Activated CD8-positive, alpha-beta memory T cell treated with anti-CD3 and anti-CD28 coated beads, Interleukin-2, amount 10 ng/mL, durations not matched to agents 7 days and 5 days (primary cell): ENCODE data around the gene TBC1D8B. TPM values are rescaled to one million over a fixed set of nuclear protein-coding genes. Genes with fewer than 3 reads are reported as not detected.

Experiments used
- ATAC-seq: fragments of 150-1000 bp; cut with Tn5 transposase; one replicate; pipeline ENCODE4 v1.10.0; 2021; ENCODE audit warnings: moderate library complexity
- CTCF ChIA-PET: fragments of 350-600 bp; sonication (Branson Sonifier 250); formaldehyde crosslinking; loops from one replicate; lab custom pipeline; 2021; ENCODE audit warnings: antibody characterized with exemption; lab: Charles Lee
- DNase-seq: peaks from one replicate; pipeline ENCODE4 v3.0.0-alpha.2; 2020
- H3K27ac Mint-ChIP-seq: one replicate; pipeline ENCODE4 v1.8.0; 2021; ENCODE audit warnings: mild to moderate bottlenecking, mixed read lengths
- H3K27me3 Mint-ChIP-seq: one replicate; pipeline ENCODE4 v1.8.0; 2021; ENCODE audit warnings: mixed read lengths
- H3K36me3 Mint-ChIP-seq: one replicate; pipeline ENCODE4 v1.8.0; 2021; ENCODE audit warnings: mild to moderate bottlenecking, mixed read lengths
- H3K4me1 Mint-ChIP-seq: one replicate; pipeline ENCODE4 v1.8.0; 2021; ENCODE audit warnings: mixed read lengths
- H3K4me3 Mint-ChIP-seq: one replicate; pipeline ENCODE4 v1.8.0; 2021; ENCODE audit warnings: mild to moderate bottlenecking, moderate library complexity, mixed read lengths
- H3K9me3 Mint-ChIP-seq: one replicate; pipeline ENCODE4 v1.8.0; 2022; ENCODE audit warnings: low read depth, mixed read lengths
- total RNA-seq, 2 experiments: library from RNA; stranded (reverse); gene quantifications; one replicate each; pipeline ENCODE4 v1.2.3, GENCODE V29; 2021

The TBC1D8B gene
- total RNA-seq, 2 experiments from 2014 or later = 1.7 to 2.2 TPM

- CTCF ChIA-PET = interaction anchor here (2.0 kb wide), 1 partner anchor 9 kb away, joined by 6 read pairs; no protein-coding TSS in a partner anchor
- no peak for ATAC-seq
- Mint-ChIP-seq H3K4me3 (no peak overlapping the region), H3K9me3 (no peaks in the 10 kb centered on the region), H3K27me3 (no peaks in the 10 kb centered on the region), H3K27ac (no peak overlapping the region), H3K4me1 (no peaks in the 10 kb centered on the region), H3K36me3 (no peaks in the 10 kb centered on the region)
- no peak for DNase-seq
These were observed 100.2 kb downstream of the TBC1D8B start for GRCh38 chrX:106902684-106903083.

GRCh38 chrX:106903291-106903824 lies 100.9 kb downstream of the TBC1D8B start, which contains the start of gene RIPPLY1:
Gene RIPPLY1, minus strand, starts transcription at chrX:106903341. Its CDS starts 54 bp downstream, at chrX:106903287.
- no peak within 1 kb of the TSS for H3K4me3 Mint-ChIP-seq
- DNase-seq (no peak), ATAC-seq (no peak)
- H3K36me3 Mint-ChIP-seq = no peaks in the 10 kb centered on the region
- H3K9me3 Mint-ChIP-seq = no peaks in the 10 kb centered on the region
- CTCF ChIA-PET = interaction anchor here (2.0 kb wide), 1 partner anchor 9 kb away, joined by 6 read pairs; no protein-coding TSS in a partner anchor
- no peak within 1 kb of the TSS for H3K27ac Mint-ChIP-seq
- no peaks in the 10 kb centered on the region for H3K4me1 Mint-ChIP-seq
- H3K27me3 Mint-ChIP-seq = no peaks in the 10 kb centered on the region

- H3K4me3 Mint-ChIP-seq = no peak overlapping the region
- H3K9me3 Mint-ChIP-seq = no peaks in the 10 kb centered on the region
- H3K4me1 Mint-ChIP-seq = no peaks in the 10 kb centered on the region
- CTCF ChIA-PET = interaction anchor here (2.0 kb wide), 1 partner anchor 10 kb away, joined by 6 read pairs; no protein-coding TSS in a partner anchor
- H3K27ac Mint-ChIP-seq = no peak overlapping the region
- no peak for ATAC-seq
- no peaks in the 10 kb centered on the region for H3K27me3 Mint-ChIP-seq
- DNase-seq = no peak
- H3K36me3 Mint-ChIP-seq = no peaks in the 10 kb centered on the region
These were observed 101.5 kb downstream of the TBC1D8B start for GRCh38 chrX:106903856-106904528.

- DNase-seq (no peak), ATAC-seq (no peak)
- CTCF ChIA-PET = interaction anchor here (1.0 kb wide), 1 partner anchor 11 kb away, joined by 3 read pairs; no protein-coding TSS in a partner anchor
- no peak overlapping the region for H3K27ac Mint-ChIP-seq
- H3K4me3 Mint-ChIP-seq = no peak overlapping the region
- no peaks in the 10 kb centered on the region for H3K9me3 Mint-ChIP-seq
- no peaks in the 10 kb centered on the region for H3K4me1 Mint-ChIP-seq
- H3K27me3 Mint-ChIP-seq = no peaks in the 10 kb centered on the region
- no peaks in the 10 kb centered on the region for H3K36me3 Mint-ChIP-seq
These were observed 102.7 kb downstream of the TBC1D8B start for GRCh38 chrX:106905064-106905708.

- CTCF ChIA-PET = no interaction called here
- no peak overlapping the region for H3K27ac Mint-ChIP-seq
- no peaks in the 10 kb centered on the region for H3K27me3 Mint-ChIP-seq
- no peaks in the 10 kb centered on the region for H3K36me3 Mint-ChIP-seq
- H3K9me3 Mint-ChIP-seq = no peaks in the 10 kb centered on the region
- ATAC-seq = no peak
- no peaks in the 10 kb centered on the region for H3K4me1 Mint-ChIP-seq
- no peak overlapping the region for H3K4me3 Mint-ChIP-seq
- no peak for DNase-seq
These were observed 103.9 kb downstream of the TBC1D8B start for GRCh38 chrX:106906361-106906760.

GRCh38 chrX:106912864-106913263 lies 110.4 kb downstream of the TBC1D8B start:
- peaks cover 7% of the 10 kb centered on the region for H3K27me3 Mint-ChIP-seq
- no peak overlapping the region for H3K4me3 Mint-ChIP-seq
- CTCF ChIA-PET = no interaction called here
- peaks cover 5% of the 10 kb centered on the region for H3K4me1 Mint-ChIP-seq
- DNase-seq (no peak), ATAC-seq (no peak)
- no peaks in the 10 kb centered on the region for H3K9me3 Mint-ChIP-seq
- H3K27ac Mint-ChIP-seq = no peak overlapping the region
- no peaks in the 10 kb centered on the region for H3K36me3 Mint-ChIP-seq

GRCh38 chrX:106917830-106918500 lies 115.5 kb downstream of the TBC1D8B start:
- H3K27me3 Mint-ChIP-seq = peaks cover 7% of the 10 kb centered on the region
- no peak for DNase-seq
- CTCF ChIA-PET = no interaction called here
- H3K4me1 Mint-ChIP-seq = peaks cover 6% of the 10 kb centered on the region
- no peaks in the 10 kb centered on the region for H3K9me3 Mint-ChIP-seq
- ATAC-seq = no peak
- H3K4me3 Mint-ChIP-seq = no peak overlapping the region
- no peaks in the 10 kb centered on the region for H3K36me3 Mint-ChIP-seq
- H3K27ac Mint-ChIP-seq = no peak overlapping the region

GRCh38 chrX:106919932-106920452 lies 117.5 kb downstream of the TBC1D8B start, which contains the start of gene CLDN2:
Gene CLDN2, plus strand, starts transcription at chrX:106920402. Its CDS starts 7,827 bp downstream, at chrX:106928229.
- Mint-ChIP-seq H3K4me1 (peaks cover 6% of the 10 kb centered on the region), H3K27me3 (peaks cover 7% of the 10 kb centered on the region), H3K4me3 (no peak within 1 kb of the TSS), H3K36me3 (no peaks in the 10 kb centered on the region), H3K27ac (no peak within 1 kb of the TSS), H3K9me3 (no peaks in the 10 kb centered on the region)
- DNase-seq (no peak), ATAC-seq (no peak)
- CTCF ChIA-PET = no interaction called here

GRCh38 chrX:106921637-106922036 lies 119.2 kb downstream of the TBC1D8B start:
- H3K27ac Mint-ChIP-seq = no peak overlapping the region
- CTCF ChIA-PET = no interaction called here
- no peak overlapping the region for H3K4me3 Mint-ChIP-seq
- no peak for DNase-seq
- ATAC-seq = no peak
- H3K4me1 Mint-ChIP-seq = peaks cover 6% of the 10 kb centered on the region
- H3K27me3 Mint-ChIP-seq = no peaks in the 10 kb centered on the region
- no peaks in the 10 kb centered on the region for H3K36me3 Mint-ChIP-seq
- no peaks in the 10 kb centered on the region for H3K9me3 Mint-ChIP-seq

Other genes with a start within 250 kb of the TBC1D8B start
- gene RADX, start 190.7 kb upstream of the TBC1D8B start, total RNA-seq = 10 to 100 TPM in 1 of 2 experiments, 1 to 10 TPM in 1; 5.2 to 10.2 TPM
- gene RNF128, start 76.0 kb upstream of the TBC1D8B start, total RNA-seq = not detected
- gene RIPPLY1, start 100.7 kb downstream of the TBC1D8B start, total RNA-seq = not detected
- not detected for gene CLDN2, start 117.7 kb downstream of the TBC1D8B start, total RNA-seq
- 1 to 10 TPM; 7.3 to 8.4 TPM for gene MORC4, start 197.5 kb downstream of the TBC1D8B start, total RNA-seq